GM19463 (cell line): ENCODE data around the gene PRMT5.
"Not testable (repeated sequence)": the region's sequence is repeated elsewhere in the genome, so short reads cannot be mapped to it uniquely, and the experiment has no call there.

ENCODE experiments used
- ATAC-seq: cut with Tn5 transposase; IDR thresholded peaks from one replicate; pipeline ENCODE4 v1.9.1; 2021; ENCODE audit warnings: mild to moderate bottlenecking, moderate library complexity; ENCODE audit not compliant: unreplicated experiment

Gene PRMT5

GRCh38 chr14:22935156-22935555 is 6.0 kb upstream of the PRMT5 start:
- no peak for ATAC-seq

- no peak for ATAC-seq
These were observed 3.0 kb upstream of the PRMT5 start for GRCh38 chr14:22932146-22932545.

GRCh38 chr14:22929961-22930364 is 787 bp upstream of the PRMT5 start:
- peak; percentile 1 for ATAC-seq

- no peak for ATAC-seq
These were observed 706 bp downstream of the PRMT5 start for GRCh38 chr14:22928237-22929103.

- ATAC-seq = no peak
These were observed 2.9 kb downstream of the PRMT5 start for GRCh38 chr14:22926316-22926715.

GRCh38 chr14:22925513-22925912 is 3.7 kb downstream of the PRMT5 start:
- ATAC-seq = no peak

GRCh38 chr14:22923746-22924145 is 5.4 kb downstream of the PRMT5 start:
- no peak for ATAC-seq

- no peak for ATAC-seq
These were observed 6.9 kb downstream of the PRMT5 start for GRCh38 chr14:22922294-22922693.

GRCh38 chr14:22920697-22921096 is 8.5 kb downstream of the PRMT5 start:
- no peak for ATAC-seq

- ATAC-seq = peak; percentile 5
These were observed 9.6 kb downstream of the PRMT5 start for GRCh38 chr14:22919601-22919921.

- peak; percentile 91 for ATAC-seq
These were observed 10.2 kb downstream of the PRMT5 start, which contains the start of gene RBM23 for GRCh38 chr14:22918804-22919600. Gene RBM23 (minus strand): TSS chr14:22919149.

GRCh38 chr14:22915886-22916521 is 13.2 kb downstream of the PRMT5 start:
- no peak for ATAC-seq

- not testable (repeated sequence) for ATAC-seq
These were observed 14.3 kb downstream of the PRMT5 start for GRCh38 chr14:22914836-22915235.

GRCh38 chr14:22910916-22911315 is 18.3 kb downstream of the PRMT5 start:
- ATAC-seq = no peak

- ATAC-seq = no peak
These were observed 20.6 kb downstream of the PRMT5 start for GRCh38 chr14:22908601-22909000.

GRCh38 chr14:22907429-22907828 is 21.7 kb downstream of the PRMT5 start:
- no peak for ATAC-seq

GRCh38 chr14:22906073-22906472 is 23.1 kb downstream of the PRMT5 start:
- ATAC-seq = no peak

GRCh38 chr14:22905627-22906026 is 23.5 kb downstream of the PRMT5 start:
- ATAC-seq = no peak

- ATAC-seq = no peak
These were observed 25.5 kb downstream of the PRMT5 start for GRCh38 chr14:22903742-22904087.

- ATAC-seq = no peak
These were observed 27.4 kb downstream of the PRMT5 start for GRCh38 chr14:22901799-22902198.

GRCh38 chr14:22900081-22900799 is 28.9 kb downstream of the PRMT5 start:
- ATAC-seq = no peak
